Measurements from ENCODE around the gene SHPK.

The SHPK gene

GRCh38 chr17:3659541-3660111 is 23.6 kb upstream of the SHPK start:
- no peak for FAIRE-seq

- FAIRE-seq = no peak
Observed at GRCh38 chr17:3658784-3659449, 22.9 kb upstream of the SHPK start.

GRCh38 chr17:3657874-3658783 is 22.1 kb upstream of the SHPK start:
- FAIRE-seq = no peak

GRCh38 chr17:3657588-3657869 is 21.5 kb upstream of the SHPK start:
- FAIRE-seq = no peak

- no peak for FAIRE-seq
Observed at GRCh38 chr17:3656755-3657587, 20.9 kb upstream of the SHPK start.

GRCh38 chr17:3656353-3656752 is 20.3 kb upstream of the SHPK start:
- FAIRE-seq = no peak

- no peak for FAIRE-seq
Observed at GRCh38 chr17:3655766-3656165, 19.7 kb upstream of the SHPK start.

GRCh38 chr17:3647769-3648555 is 11.9 kb upstream of the SHPK start:
- FAIRE-seq = no peak

- no peak for FAIRE-seq
Observed at GRCh38 chr17:3647251-3647650, 11.2 kb upstream of the SHPK start.

- no peak for FAIRE-seq
Observed at GRCh38 chr17:3645310-3645709, 9.3 kb upstream of the SHPK start.

- no peak for FAIRE-seq
Observed at GRCh38 chr17:3643889-3644349, 7.9 kb upstream of the SHPK start.

- FAIRE-seq = no peak
Observed at GRCh38 chr17:3641717-3642486, 5.9 kb upstream of the SHPK start.

GRCh38 chr17:3641014-3641413 is 5.0 kb upstream of the SHPK start:
- FAIRE-seq = no peak

- FAIRE-seq = no peak
Observed at GRCh38 chr17:3639981-3640596, 4.0 kb upstream of the SHPK start.

GRCh38 chr17:3636908-3637373 is 891 bp upstream of the SHPK start:
- FAIRE-seq = no peak

- no peak for FAIRE-seq
Observed at GRCh38 chr17:3635474-3636153, 436 bp downstream of the SHPK start.

GRCh38 chr17:3632287-3632686 is 3.8 kb downstream of the SHPK start:
- no peak for FAIRE-seq

- FAIRE-seq = no peak
Observed at GRCh38 chr17:3630781-3631180, 5.3 kb downstream of the SHPK start.

- no peak for FAIRE-seq
Observed at GRCh38 chr17:3627769-3628167, 8.3 kb downstream of the SHPK start.
